GM19395 (cell line): ENCODE measurements around the gene ACBD4.

Experiments used
- ATAC-seq: cut with Tn5 transposase; IDR thresholded peaks from one replicate; pipeline ENCODE4 v1.9.1; 2021; ENCODE audit warnings: mild to moderate bottlenecking, moderate library complexity; ENCODE audit not compliant: unreplicated experiment

Gene ACBD4

DNA sequence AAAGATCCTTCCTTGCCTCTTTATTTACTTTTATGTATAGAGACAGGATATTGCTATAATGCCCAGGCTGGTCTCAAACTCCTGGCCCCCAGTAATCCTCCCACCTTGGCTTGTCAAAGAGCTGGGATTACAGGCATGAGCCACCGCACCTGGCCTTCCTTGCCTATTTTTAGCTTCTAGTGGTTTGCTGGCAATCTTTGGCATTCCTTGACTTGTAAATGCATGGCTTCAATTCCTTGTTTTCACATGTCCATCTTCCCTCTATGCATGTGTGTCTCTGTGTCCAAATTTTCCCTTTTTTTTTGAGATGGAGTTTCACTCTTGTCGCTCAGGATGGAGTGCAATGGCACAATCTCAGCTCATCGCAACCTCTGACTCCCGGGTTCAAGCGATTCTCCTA lies 48.7 kb downstream of the ACBD4 start:
- ATAC-seq: no peak

DNA sequence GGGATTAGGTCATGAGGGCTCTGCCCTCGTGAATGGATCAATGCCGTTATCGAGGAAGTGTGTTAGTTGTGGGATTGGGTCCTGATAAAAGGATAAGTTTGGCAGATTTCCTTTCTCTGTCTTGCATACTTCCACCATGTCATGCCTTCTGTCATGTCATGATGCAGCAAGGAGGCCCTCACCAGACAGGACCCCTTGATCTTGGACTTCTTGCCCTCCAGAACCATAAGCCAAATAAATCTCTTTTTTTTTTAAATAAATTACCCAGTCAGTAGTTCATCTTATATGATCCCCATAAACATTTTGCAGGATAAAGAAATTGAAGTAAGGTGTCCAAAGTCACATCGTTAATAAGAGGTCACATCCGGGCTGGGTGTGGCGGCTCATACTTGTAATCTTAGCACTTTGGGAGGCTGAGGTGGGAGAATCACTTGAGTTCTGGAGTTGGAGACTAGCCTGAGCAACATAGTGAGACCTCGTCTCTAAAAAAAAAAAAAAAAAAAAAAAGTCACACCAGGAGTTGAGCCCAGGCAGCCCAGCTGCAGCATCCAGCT lies 51.4 kb downstream of the ACBD4 start:
- no peak for ATAC-seq

- ATAC-seq: no peak
Observed at GRCh38 chr17:45189009-45189408, 53.5 kb downstream of the ACBD4 start.

- ATAC-seq: no peak
Observed at GRCh38 chr17:45190503-45191255, 55.2 kb downstream of the ACBD4 start.
